GM12875 (cell line): ENCODE measurements around the gene MTMR3.

Experiments
- H3K4me3 ChIP-seq: one replicate; pipeline ENCODE4 v1.5.1; 2011; ENCODE audit warnings: low read depth, low read length, control low read depth
- CTCF ChIP-seq: IDR thresholded peaks from 2 replicates; pipeline ENCODE4 v1.5.1; 2011; ENCODE audit warnings: low read depth, mild to moderate bottlenecking, control low read depth, inconsistent platforms, low read length, moderate library complexity, borderline replicate concordance; ENCODE audit not compliant: insufficient read depth

Gene MTMR3

GRCh38 chr22:30010789-30011405, 127.9 kb downstream of the MTMR3 start:
- H3K4me3 ChIP-seq: no peak overlapping the region
- no peak for TF ChIP-seq CTCF

GRCh38 chr22:30013201-30013600, 130.2 kb downstream of the MTMR3 start:
- no peak for TF ChIP-seq CTCF
- H3K4me3 ChIP-seq: no peak overlapping the region

GRCh38 chr22:30014244-30014643, 131.3 kb downstream of the MTMR3 start:
- TF ChIP-seq CTCF: no peak
- H3K4me3 ChIP-seq: no peak overlapping the region

GRCh38 chr22:30015229-30015797, 132.3 kb downstream of the MTMR3 start:
- no peak for TF ChIP-seq CTCF
- H3K4me3 ChIP-seq: no peak overlapping the region

GRCh38 chr22:30015846-30016245, 132.9 kb downstream of the MTMR3 start:
- no peak for TF ChIP-seq CTCF

GRCh38 chr22:30016596-30016995, 133.6 kb downstream of the MTMR3 start:
- no peak overlapping the region for H3K4me3 ChIP-seq
- TF ChIP-seq CTCF: no peak

More at GRCh38 chr22:30015846-30016245, 132.9 kb downstream of the MTMR3 start:
- no peak overlapping the region for H3K4me3 ChIP-seq
